Left kidney (tissue), 2 donors: ENCODE measurements around the gene KRTAP10-6. TPM values are rescaled to one million over a fixed set of nuclear protein-coding genes. Genes with fewer than 3 reads are reported as not detected.
"Not testable (repeated sequence)": the region's sequence is repeated elsewhere in the genome, so short reads cannot be mapped to it uniquely, and the experiment has no call there.

Experiments
- DNase-seq: peaks from one replicate; pipeline ENCODE4 v3.0.0-alpha.2; 2013
- polyA plus RNA-seq: library from polyadenylated mRNA; unstranded; fragments of 120-200 nt; gene quantifications from one replicate; pipeline ENCODE4 v1.2.1, GENCODE V29; 2013; ENCODE audit not compliant: insufficient read length

KRTAP10-6 gene
- polyA plus RNA-seq, 1 donor: not detected

DNA sequence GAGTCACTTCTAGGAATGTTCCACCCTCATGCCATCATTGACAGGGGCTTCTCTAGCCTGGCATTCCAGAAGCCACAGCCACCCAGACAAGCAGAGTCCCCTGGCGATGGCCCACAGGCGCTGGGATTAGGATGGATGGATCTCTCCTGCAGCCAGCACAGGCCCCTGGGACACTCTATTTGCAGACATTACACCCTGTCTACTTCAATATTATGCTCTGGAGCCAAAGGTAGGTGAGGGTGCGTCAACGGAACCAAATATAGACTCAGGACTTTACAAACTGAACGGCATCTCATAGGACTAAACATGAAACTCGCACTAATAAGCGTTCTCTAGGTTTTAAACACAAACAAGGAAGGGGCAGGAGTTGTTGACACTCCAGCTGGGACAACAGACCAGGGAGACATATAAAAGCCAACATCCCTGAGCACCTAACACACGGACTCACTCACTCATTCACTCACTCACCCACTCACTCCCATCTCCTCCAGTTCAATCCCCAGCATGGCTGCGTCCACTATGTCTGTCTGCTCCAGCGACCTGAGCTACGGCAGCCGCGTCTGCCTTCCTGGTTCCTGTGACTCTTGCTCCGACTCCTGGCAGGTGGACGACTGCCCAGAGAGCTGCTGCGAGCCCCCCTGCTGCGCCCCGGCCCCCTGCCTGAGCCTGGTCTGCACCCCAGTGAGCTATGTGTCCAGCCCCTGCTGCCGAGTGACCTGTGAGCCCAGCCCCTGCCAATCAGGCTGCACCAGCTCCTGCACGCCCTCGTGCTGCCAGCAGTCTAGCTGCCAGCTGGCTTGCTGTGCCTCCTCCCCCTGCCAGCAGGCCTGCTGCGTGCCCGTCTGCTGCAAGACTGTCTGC lies 8.0 kb upstream of the KRTAP10-6 start, which contains the start of gene KRTAP10-7:
KRTAP10-7 (plus strand) TSS at position 480 of the 861 bp plus-strand sequence; CDS start at position 505, 25 bp downstream.
- not testable (repeated sequence) for DNase-seq

DNA sequence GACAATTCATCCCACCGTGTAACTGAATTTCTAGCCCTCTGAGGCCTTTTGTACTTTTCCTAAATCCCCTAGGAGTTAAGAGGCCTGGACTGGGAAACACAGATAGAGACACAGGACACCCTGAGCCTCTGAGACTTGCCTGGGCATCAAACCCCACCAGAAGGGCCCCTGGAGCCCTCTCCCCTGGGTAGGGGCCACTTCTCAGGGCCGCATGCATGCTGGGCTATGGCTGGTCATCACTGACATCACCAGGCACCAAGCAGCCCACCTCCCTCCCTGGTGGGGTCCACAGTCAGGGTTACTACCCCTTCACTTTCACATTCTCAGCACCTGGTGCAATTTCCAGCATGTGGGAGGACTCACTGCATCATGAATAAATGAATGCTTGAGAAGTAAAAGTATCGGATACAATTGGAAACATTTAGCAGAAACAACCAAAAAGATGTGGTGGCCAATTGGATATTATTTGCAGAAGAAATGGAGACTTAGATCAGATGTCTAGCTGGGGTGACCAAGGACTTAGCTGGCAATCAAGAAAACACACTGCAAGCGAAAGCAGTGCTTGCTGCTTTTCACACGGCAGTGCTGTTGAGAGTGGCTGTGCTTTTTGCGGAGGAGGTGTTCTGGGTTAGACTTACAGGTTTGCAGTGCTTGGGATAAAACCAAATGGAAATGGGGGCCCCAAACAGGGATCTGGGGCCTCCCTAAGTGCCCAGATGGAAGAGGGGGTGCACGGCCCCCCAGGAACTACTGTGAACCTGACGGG lies 7.1 kb upstream of the KRTAP10-6 start:
- no peak for DNase-seq

DNA sequence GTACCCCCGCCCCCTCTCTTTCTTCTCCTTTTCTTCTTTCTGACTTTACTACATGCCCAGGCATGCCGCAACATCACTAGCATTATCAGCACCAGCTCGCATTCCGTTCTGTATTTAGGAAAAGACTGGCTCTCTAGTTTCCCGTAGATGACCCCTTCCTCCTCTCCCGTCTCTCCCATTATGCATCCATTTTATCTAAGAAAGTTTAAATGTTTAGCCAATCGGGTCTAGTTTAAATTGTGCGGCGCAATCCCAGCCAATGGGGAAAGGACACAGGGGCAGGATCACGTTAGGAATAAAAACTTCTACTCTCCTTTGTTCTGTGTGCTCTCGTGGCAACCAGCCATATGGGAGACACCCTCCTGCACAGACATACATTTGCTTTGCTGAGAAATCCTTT lies 5.8 kb upstream of the KRTAP10-6 start:
- no peak for DNase-seq

- no peak for DNase-seq
Measured at GRCh38 chr21:44596068-44596725, 3.9 kb upstream of the KRTAP10-6 start.

- no peak for DNase-seq
Measured at GRCh38 chr21:44595524-44595923, 3.2 kb upstream of the KRTAP10-6 start.

GRCh38 chr21:44594406-44594916 lies 2.2 kb upstream of the KRTAP10-6 start:
- no peak for DNase-seq

GRCh38 chr21:44593598-44594405 lies 1.5 kb upstream of the KRTAP10-6 start:
- peak; percentile 33 for DNase-seq

DNA sequence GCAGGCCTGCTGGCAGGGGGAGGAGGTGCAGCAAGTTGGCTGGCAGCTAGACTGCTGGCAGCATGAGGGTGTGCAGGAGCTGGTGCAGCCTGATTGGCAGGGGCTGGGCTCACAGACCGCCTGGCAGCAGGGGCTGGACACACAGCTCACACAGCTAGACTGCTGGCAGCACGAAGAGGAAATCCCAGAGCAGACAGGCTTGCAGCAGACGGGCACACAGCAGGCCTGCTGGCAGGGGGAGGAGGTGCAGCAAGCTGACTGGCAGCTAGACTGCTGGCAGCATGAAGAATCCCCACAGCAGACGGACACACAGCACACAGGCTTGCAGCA lies 539 bp downstream of the KRTAP10-6 start:
- DNase-seq: not testable (repeated sequence)

DNA sequence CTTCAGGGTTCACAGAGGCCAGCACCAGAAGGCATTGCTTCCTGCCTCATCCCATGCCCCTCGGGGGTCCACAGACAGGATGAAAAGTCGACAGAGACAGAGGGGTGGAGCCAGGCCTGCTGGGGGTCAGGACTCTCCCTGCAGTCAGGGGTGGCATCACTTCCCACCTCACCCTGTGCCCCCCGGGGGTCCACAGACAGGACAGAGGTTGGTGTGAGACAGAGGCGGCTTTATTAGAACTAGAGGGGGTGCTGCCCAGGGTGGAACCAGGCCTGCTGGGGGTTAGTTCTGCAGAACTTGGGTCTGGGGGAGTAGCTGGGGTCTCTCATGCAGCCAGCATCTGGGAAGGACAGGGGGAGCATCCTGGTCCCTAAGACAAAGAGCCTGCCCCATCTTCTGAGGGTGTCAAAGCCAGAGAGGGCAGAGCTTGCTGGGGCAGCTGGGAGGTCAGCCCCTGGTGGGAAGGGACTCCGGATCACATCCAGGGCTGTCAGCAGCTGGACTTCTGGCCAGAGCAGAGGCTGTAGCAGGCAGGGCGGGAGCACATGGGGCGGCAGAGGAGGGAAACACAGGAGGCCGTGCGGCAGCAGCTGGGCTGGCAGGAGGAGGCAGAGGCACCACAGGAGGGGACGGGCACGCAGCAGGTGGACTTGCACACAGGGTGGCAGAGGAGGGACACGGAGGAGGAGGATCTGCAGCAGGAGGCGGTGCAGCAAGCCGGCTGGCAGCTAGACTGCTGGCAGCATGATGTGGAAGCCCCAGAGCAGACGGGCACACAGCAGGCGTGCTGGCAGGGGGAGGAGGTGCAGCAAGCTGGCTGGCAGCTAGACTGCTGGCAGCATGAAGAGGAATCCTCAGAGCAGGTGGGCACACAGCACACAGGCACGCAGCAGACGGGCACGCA lies 1.2 kb downstream of the KRTAP10-6 start:
- DNase-seq: not testable (repeated sequence)

DNA sequence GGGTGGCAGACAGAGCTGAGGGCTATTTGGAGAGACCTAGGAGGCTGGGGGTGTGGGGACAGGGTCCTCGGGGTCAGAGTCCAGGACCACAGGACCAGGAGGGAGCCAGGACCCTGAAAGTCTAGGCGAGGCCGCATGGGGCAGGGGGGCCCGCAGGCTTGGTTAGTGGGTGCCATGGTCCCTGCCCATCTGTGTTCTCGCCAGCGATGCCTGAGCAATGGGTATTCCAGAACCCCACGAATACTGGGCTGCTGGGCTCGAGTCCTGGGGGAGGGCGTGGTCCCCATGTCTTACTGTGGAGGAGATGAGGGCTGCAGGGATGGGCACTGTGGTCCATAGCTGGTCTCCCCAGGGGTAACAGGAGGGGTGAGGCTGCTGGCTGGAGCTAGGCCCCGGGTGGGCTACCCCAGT lies 2.0 kb downstream of the KRTAP10-6 start:
- no peak for DNase-seq

DNA sequence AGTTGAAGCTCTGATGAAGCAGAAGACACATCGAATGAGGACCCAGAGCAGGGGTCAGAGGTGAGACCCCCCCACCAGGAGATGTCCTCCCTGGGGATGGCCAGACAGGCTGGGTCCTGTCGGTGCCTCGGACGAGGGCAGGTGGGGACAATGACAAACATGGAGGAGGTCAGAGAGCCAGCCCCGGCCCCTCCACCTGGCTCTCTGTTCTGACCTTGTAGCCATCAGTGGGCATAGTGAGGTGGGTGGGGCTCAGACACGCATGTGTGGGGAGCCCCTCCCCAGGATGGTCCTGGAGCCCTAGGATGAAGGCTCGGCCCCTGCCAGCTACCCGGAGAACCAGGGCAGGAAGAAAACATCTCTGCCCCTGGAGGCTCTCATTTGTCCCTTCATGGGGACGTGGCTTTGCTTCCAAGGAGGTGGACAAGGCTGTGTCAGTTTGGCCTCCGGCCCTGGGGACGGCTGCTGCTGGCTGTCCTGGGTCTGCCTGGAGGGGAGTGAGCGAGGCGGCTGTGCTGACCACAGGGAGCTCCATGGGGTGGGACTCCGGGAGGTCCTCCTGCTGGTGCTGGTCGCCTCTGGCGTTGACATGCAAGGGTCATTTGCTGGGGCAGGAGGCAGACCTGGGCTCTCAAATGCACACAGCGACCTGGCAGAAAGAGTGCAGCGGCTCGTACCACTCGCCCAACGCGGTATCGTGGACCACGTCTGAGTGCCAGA lies 2.6 kb downstream of the KRTAP10-6 start:
- DNase-seq: no peak

- no peak for DNase-seq
Measured at GRCh38 chr21:44589094-44589493, 3.2 kb downstream of the KRTAP10-6 start.

DNA sequence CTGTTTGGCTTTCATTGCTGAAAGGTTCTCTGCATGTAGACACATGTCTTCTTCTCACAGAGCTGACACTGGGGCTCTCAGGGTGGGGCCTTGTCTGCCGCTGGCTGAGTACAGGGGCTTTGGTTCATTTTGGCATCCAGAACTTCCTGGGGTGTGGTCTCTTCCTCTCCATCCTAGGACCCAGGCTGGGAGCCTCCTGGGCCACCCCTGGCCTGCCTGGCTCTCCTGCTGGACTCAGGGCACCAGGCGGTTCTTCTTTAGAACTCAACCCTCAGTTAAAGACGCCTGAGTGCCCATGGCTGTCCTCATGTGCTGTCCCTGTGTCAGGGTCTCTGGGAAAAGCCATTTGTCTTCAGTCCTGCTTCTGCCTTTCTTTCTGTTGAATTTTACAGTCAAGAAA lies 6.4 kb downstream of the KRTAP10-6 start:
- no peak for DNase-seq

DNA sequence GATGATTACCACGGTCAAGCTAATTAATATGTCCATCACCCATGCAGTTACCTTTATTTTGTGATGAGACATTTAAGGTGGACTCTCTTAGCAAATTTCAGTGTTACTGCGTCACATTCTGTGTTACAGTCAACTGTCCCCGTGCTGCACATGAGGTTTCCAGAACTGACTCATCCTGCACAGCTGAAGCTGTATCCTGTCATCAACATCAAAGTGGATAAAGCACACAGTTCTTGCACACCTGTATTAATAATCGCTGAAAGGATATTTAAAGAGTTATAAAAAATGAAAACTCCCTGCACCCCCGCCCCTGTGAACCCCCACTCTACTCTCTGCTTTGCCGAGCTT lies 8.5 kb downstream of the KRTAP10-6 start:
- no peak for DNase-seq

GRCh38 chr21:44583089-44583799 lies 9.1 kb downstream of the KRTAP10-6 start:
- DNase-seq: peak; percentile 51

DNA sequence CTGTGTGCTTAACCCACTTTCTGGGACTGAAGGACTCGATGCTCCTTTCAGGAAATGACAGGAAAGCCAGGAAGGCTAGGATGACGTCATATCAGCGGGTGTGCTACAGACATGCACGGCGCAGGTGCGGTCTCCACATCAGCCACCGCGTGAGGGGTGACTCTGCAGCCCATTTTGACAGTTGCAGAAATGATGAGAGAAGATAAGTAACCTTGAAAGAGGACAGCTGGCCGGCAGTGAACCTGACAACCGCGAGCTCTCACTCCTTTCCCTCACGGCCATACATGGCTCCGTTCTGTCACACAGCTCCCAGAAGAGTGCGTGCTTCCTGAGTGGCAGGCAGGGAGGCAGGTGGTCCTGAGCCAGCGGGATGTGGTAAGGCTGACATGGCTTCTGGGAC lies 10.2 kb downstream of the KRTAP10-6 start:
- DNase-seq: no peak

- DNase-seq: no peak
Measured at GRCh38 chr21:44581158-44581557, 11.1 kb downstream of the KRTAP10-6 start.

GRCh38 chr21:44580231-44580821 lies 12.0 kb downstream of the KRTAP10-6 start, which contains the start of gene KRTAP10-5:
KRTAP10-5 (minus strand) TSS chr21:44580604; CDS start chr21:44580578, 26 bp downstream.
- DNase-seq: not testable (repeated sequence)

- DNase-seq: no peak
Measured at GRCh38 chr21:44579833-44580144, 12.5 kb downstream of the KRTAP10-6 start.
